Fibroblast of the aortic adventitia (primary cell): ENCODE measurements around the gene IGF2BP1. TPM values are rescaled to one million over a fixed set of nuclear protein-coding genes. Genes with fewer than 3 reads are reported as not detected.
"Not testable (repeated sequence)": the region's sequence is repeated elsewhere in the genome, so short reads cannot be mapped to it uniquely, and the experiment has no call there.

Source experiments
- DNase-seq: peaks from one replicate; pipeline ENCODE4 v3.0.0-alpha.2; 2010; ENCODE audit warnings: low read depth
- H3K4me3 ChIP-seq: 2 replicates; pipeline ENCODE4 v1.5.1; 2011; ENCODE audit warnings: low read depth, mild to moderate bottlenecking, control low read depth, low read length, moderate library complexity
- total RNA-seq: library from RNA; depleted of rRNA; stranded (reverse); fragments of >200 nt; gene quantifications from 2 replicates; pipeline ENCODE4 v1.2.3, GENCODE V29; 2012; ENCODE audit warnings: low replicate concordance
- TF ChIP-seq, protein P1 (sequence below): IDR thresholded peaks from 2 replicates; pipeline ENCODE4 v1.5.1; 2011; ENCODE audit warnings: mild to moderate bottlenecking, low read length, control low read depth, inconsistent platforms; ENCODE audit not compliant: insufficient read depth

Gene IGF2BP1
- total RNA-seq, 1 donor = 5.0 TPM

DNA sequence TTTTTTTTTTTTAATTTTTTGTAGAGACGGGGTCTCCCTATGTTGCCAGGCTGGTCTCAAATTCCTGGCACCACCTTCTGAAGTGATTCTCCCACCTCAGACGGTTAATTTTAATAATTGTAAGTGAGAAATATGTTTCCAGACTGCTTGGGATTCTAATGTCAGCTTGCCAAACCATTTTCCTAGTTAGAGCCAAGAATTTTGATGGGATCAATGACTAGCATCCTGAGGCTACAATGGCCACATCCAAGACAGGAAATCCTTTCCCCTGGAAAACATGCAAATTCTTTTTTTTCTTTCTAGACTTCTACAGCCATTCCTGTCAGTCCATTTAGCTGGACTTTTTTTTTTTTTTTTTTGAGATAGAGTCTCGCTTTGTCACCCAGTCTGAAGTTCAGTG lies 32.6 kb downstream of the IGF2BP1 start:
- H3K4me3 ChIP-seq = no peak overlapping the region
- peak; percentile 28 for DNase-seq
- TF ChIP-seq, protein P1, sequence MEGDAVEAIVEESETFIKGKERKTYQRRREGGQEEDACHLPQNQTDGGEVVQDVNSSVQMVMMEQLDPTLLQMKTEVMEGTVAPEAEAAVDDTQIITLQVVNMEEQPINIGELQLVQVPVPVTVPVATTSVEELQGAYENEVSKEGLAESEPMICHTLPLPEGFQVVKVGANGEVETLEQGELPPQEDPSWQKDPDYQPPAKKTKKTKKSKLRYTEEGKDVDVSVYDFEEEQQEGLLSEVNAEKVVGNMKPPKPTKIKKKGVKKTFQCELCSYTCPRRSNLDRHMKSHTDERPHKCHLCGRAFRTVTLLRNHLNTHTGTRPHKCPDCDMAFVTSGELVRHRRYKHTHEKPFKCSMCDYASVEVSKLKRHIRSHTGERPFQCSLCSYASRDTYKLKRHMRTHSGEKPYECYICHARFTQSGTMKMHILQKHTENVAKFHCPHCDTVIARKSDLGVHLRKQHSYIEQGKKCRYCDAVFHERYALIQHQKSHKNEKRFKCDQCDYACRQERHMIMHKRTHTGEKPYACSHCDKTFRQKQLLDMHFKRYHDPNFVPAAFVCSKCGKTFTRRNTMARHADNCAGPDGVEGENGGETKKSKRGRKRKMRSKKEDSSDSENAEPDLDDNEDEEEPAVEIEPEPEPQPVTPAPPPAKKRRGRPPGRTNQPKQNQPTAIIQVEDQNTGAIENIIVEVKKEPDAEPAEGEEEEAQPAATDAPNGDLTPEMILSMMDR = no peak

DNA sequence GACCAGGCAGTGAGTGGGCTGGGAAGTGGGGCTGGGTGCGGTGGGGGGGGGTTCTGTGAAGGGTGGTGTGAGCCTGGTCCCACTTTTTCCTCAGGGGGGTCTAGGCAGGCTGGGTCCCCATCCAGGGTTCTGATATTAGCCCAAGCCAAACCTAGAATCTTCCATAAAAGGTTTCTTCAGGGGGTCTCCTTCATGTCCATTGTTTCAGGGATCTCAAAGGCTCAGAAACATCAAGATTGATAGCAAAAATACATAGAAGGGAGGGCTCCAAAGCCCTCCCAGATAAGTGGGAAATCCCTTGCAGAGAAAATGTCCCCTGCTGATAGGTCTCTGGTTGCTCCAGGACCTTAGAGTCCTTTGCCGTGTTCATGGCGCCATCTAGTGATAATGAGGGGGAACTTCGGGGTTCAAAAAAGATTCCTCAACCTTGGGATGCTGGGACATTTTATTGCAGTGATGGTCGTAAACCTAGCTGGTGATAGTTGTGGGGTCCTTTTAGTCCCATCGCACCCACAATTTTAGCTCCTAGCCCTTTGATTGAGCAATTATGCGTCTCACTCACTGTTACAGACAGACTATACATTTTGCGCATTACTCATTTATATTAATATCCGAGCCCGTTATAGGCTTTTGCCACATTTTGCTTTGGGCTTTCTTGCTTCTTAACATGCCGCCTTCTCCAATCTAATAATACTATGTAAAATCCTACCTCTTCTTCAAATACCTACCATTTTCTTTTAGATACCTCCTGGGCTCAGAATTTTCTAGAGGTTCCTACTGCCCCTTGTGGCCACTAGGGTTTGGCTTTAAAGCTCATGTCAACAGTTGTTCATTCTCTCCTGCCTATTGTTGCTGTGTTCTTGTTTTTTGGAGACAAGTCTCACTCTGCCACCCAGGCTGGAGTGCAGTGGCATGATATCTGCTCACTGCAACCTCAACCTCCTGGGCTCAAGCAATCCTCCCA lies 35.1 kb downstream of the IGF2BP1 start:
- peak; percentile 88 for DNase-seq

GRCh38 chr17:49035470-49036269 lies 38.5 kb downstream of the IGF2BP1 start:
- peak; percentile 69 for DNase-seq
- H3K4me3 ChIP-seq = peak overlapping the region; percentile 54
- TF ChIP-seq, protein P1 = peak; percentile 94

More for the DNA sequence above, 35.1 kb downstream of the IGF2BP1 start:
- H3K4me3 ChIP-seq = no peak overlapping the region
- TF ChIP-seq, protein P1 = peak; percentile 92

- no peak overlapping the region for H3K4me3 ChIP-seq
Observed at GRCh38 chr17:49036270-49036626, 39.1 kb downstream of the IGF2BP1 start.

GRCh38 chr17:49038138-49038537 lies 41.0 kb downstream of the IGF2BP1 start:
- TF ChIP-seq, protein P1 = no peak
- no peak for DNase-seq
- no peak overlapping the region for H3K4me3 ChIP-seq

More at GRCh38 chr17:49036270-49036626, 39.1 kb downstream of the IGF2BP1 start:
- no peak for DNase-seq
- TF ChIP-seq, protein P1 = no peak

GRCh38 chr17:49038544-49038943 lies 41.4 kb downstream of the IGF2BP1 start:
- TF ChIP-seq, protein P1 = no peak
- H3K4me3 ChIP-seq = no peak overlapping the region
- no peak for DNase-seq

- H3K4me3 ChIP-seq, DNase-seq: not testable (repeated sequence)
Observed at GRCh38 chr17:49039518-49039917, 42.3 kb downstream of the IGF2BP1 start.
